Endothelial cell (in vitro differentiated cells): ENCODE results near the gene NOTUM. TPM values are rescaled to one million over a fixed set of nuclear protein-coding genes. Genes with fewer than 3 reads are reported as not detected.

Experiments
- DNase-seq: peaks from one replicate; pipeline ENCODE4 v3.0.0; 2021; ENCODE audit warnings: low spot score
- H3K27ac Mint-ChIP-seq: one replicate; pipeline ENCODE4 v1.8.0; 2021; ENCODE audit warnings: mixed read lengths, inconsistent platforms; ENCODE audit not compliant: unreplicated experiment
- H3K27me3 Mint-ChIP-seq: one replicate; pipeline ENCODE4 v1.8.0; 2021; ENCODE audit warnings: mild to moderate bottlenecking, moderate library complexity, mixed read lengths, inconsistent platforms; ENCODE audit not compliant: unreplicated experiment
- H3K36me3 Mint-ChIP-seq: one replicate; pipeline ENCODE4 v1.8.0; 2021; ENCODE audit warnings: mild to moderate bottlenecking, low read depth, mixed read lengths, inconsistent platforms; ENCODE audit not compliant: unreplicated experiment
- H3K4me1 Mint-ChIP-seq: one replicate; pipeline ENCODE4 v1.8.0; 2021; ENCODE audit warnings: mild to moderate bottlenecking, mixed read lengths, inconsistent platforms; ENCODE audit not compliant: unreplicated experiment
- H3K4me3 Mint-ChIP-seq: one replicate; pipeline ENCODE4 v1.8.0; 2021; ENCODE audit warnings: mild to moderate bottlenecking, mixed read lengths, inconsistent platforms; ENCODE audit not compliant: unreplicated experiment
- H3K9me3 Mint-ChIP-seq: one replicate; pipeline ENCODE4 v1.8.0; 2021; ENCODE audit warnings: mixed read lengths, inconsistent platforms; ENCODE audit not compliant: unreplicated experiment
- total RNA-seq: library from RNA; stranded (reverse); fragmentation: NEBNext Ultra II Directional; extraction: Animal tissue kit (Norgen Biotek cat#: 25700); gene quantifications from one replicate; pipeline ENCODE4 v1.2.1, GENCODE V29; 2021; ENCODE audit not compliant: unreplicated experiment
- TF ChIP-seq, protein P1 (sequence below): fragments of 200-600 bp; sonication (generic); IDR thresholded peaks from one replicate; pipeline ENCODE4 v1.5.0; 2021; ENCODE audit warnings: antibody characterized with exemption; ENCODE audit not compliant: unreplicated experiment

Gene NOTUM
- total RNA-seq, 1 donor from 2014 or later, result not detected

GRCh38 chr17:82007228-82007494 is 46.2 kb upstream of the NOTUM start:
- Mint-ChIP-seq H3K27me3 (peaks cover 8% of the 10 kb centered on the region), H3K4me3 (no peak overlapping the region), H3K27ac (no peak overlapping the region), H3K9me3 (no peaks in the 10 kb centered on the region), H3K36me3 (no peaks in the 10 kb centered on the region), H3K4me1 (peaks cover 4% of the 10 kb centered on the region)
- no peak for DNase-seq
- TF ChIP-seq, protein P1, sequence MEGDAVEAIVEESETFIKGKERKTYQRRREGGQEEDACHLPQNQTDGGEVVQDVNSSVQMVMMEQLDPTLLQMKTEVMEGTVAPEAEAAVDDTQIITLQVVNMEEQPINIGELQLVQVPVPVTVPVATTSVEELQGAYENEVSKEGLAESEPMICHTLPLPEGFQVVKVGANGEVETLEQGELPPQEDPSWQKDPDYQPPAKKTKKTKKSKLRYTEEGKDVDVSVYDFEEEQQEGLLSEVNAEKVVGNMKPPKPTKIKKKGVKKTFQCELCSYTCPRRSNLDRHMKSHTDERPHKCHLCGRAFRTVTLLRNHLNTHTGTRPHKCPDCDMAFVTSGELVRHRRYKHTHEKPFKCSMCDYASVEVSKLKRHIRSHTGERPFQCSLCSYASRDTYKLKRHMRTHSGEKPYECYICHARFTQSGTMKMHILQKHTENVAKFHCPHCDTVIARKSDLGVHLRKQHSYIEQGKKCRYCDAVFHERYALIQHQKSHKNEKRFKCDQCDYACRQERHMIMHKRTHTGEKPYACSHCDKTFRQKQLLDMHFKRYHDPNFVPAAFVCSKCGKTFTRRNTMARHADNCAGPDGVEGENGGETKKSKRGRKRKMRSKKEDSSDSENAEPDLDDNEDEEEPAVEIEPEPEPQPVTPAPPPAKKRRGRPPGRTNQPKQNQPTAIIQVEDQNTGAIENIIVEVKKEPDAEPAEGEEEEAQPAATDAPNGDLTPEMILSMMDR, result no peak

DNA sequence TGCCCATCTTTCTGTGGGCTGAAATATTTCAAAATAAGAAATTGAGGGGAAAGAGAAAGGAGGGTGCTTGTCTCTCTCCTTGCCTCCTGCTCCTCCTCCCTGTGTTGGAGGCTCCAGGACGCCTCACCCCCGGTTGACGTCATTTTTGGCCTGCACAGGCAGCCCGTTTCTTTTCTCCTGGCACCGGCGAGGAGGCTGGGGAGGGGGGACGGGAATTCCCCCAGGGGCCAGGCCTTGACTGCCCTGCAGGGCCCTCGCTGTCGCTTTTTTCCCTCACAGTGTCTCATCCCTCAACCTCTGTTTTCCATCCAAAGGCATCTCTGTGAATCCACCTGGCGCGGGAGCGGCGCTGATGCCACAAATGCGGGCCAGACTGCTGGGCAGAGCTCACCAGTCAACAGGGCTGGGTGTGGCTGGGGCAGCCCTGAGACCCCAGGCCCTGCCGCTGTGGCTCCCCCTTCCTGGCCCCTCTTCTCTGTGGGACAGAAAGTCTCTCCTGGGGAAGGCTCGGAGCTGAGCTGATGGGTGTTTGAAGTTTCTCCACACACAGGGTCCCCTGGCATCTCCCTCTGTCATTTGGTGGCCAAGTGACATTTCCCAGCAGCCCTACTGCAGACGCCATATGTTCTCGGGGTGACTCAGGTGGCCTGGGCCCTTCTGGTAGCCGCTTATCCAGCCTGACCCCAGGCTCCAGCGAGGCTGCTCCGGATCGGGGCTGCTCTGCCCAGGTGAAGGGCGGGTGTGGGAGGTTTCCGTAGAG is 45.7 kb upstream of the NOTUM start:
- no peaks in the 10 kb centered on the region for H3K9me3 Mint-ChIP-seq
- no peaks in the 10 kb centered on the region for H3K36me3 Mint-ChIP-seq
- no peak for DNase-seq
- H3K27ac Mint-ChIP-seq, result peak overlapping the region; percentile 43
- TF ChIP-seq, protein P1, result no peak
- H3K27me3 Mint-ChIP-seq, result peaks cover 8% of the 10 kb centered on the region
- peaks cover 4% of the 10 kb centered on the region for H3K4me1 Mint-ChIP-seq
- no peak overlapping the region for H3K4me3 Mint-ChIP-seq

DNA sequence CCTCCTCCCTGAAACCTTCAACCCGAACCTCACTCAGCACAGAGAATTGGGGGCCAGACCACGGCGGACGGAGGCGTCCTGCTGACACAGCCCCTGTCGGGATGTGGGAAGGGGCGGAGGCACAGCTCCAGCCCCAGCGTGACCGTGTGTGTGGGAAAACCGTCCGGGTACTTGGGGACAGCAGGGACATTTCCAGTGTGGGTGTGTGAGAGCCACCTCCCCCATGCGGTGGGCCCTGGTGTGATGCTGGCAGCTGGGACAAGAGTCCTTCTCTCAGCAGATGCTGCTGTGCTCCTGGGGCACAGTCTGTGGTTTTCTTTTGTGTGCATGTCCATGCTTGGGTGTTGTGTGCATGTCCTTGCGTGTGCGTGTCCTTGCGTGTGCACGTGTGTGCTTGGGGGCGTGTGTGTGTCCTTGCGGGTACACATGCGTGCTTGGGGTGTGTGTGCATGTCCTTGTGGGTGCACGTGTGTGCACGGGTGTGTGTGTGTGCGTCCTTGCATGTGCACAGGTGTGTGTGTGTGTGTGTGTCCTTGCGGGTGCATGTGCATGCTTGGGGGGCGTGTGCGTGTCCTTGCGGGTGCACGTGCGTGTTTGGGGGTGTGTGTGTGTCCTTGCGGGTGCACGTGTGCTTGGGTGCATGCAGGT is 44.8 kb upstream of the NOTUM start:
- Mint-ChIP-seq H3K36me3 (no peaks in the 10 kb centered on the region), H3K4me1 (peaks cover 4% of the 10 kb centered on the region), H3K9me3 (no peaks in the 10 kb centered on the region), H3K4me3 (no peak overlapping the region), H3K27me3 (peaks cover 8% of the 10 kb centered on the region), H3K27ac (peak overlapping the region; percentile 43)
- TF ChIP-seq, protein P1, result no peak
- DNase-seq, result no peak

- Mint-ChIP-seq H3K36me3 (no peaks in the 10 kb centered on the region), H3K4me1 (peaks cover 4% of the 10 kb centered on the region), H3K27me3 (peaks cover 6% of the 10 kb centered on the region), H3K4me3 (no peak overlapping the region), H3K27ac (no peak overlapping the region), H3K9me3 (no peaks in the 10 kb centered on the region)
- TF ChIP-seq, protein P1, result no peak
- DNase-seq, result no peak
Measured at GRCh38 chr17:82004517-82005455, 43.8 kb upstream of the NOTUM start.
